Measurements from ENCODE around the gene WWP2.
"Not testable (repeated sequence)": the region's sequence is repeated elsewhere in the genome, so short reads cannot be mapped to it uniquely, and the experiment has no call there.

WWP2 gene

GRCh38 chr16:69942627-69943170, 180.6 kb downstream of the WWP2 start:
- CTCF ChIA-PET = no interaction called here
- DNase-seq (ENCODE audit: extremely low spot score) = no peak
- POLR2A ChIA-PET = no interaction called here
- no peak for TF ChIP-seq FOXK2 (IDR thresholded peaks at IDR 0.05)

- CTCF ChIA-PET; POLR2A ChIA-PET; DNase-seq (ENCODE audit: extremely low spot score): not testable (repeated sequence)
Observed at GRCh38 chr16:69943241-69944036, 181.3 kb downstream of the WWP2 start.

GRCh38 chr16:69950411-69950810, 188.3 kb downstream of the WWP2 start:
- POLR2A ChIA-PET; DNase-seq (ENCODE audit: extremely low spot score); CTCF ChIA-PET: not testable (repeated sequence)

GRCh38 chr16:69951017-69951671, 189.0 kb downstream of the WWP2 start, which contains the start of gene CLEC18A:
CLEC18A (plus strand) TSS chr16:69951334; CDS start chr16:69951367, 33 bp downstream.
- POLR2A ChIA-PET; DNase-seq (ENCODE audit: extremely low spot score); CTCF ChIA-PET: not testable (repeated sequence)

- CTCF ChIA-PET; POLR2A ChIA-PET; DNase-seq (ENCODE audit: extremely low spot score): not testable (repeated sequence)
Observed at GRCh38 chr16:69951672-69952031, 189.5 kb downstream of the WWP2 start.

- CTCF ChIA-PET; DNase-seq (ENCODE audit: extremely low spot score); POLR2A ChIA-PET: not testable (repeated sequence)
Observed at GRCh38 chr16:69952116-69952515, 190.0 kb downstream of the WWP2 start.

GRCh38 chr16:69952572-69953355, 190.6 kb downstream of the WWP2 start:
- POLR2A ChIA-PET; CTCF ChIA-PET; DNase-seq (ENCODE audit: extremely low spot score): not testable (repeated sequence)

- CTCF ChIA-PET = interaction anchor here (0.7 kb wide), 1 partner anchor 217 kb away, joined by 4 read pairs; no protein-coding TSS in a partner anchor
- DNase-seq (ENCODE audit: extremely low spot score); POLR2A ChIA-PET: not testable (repeated sequence)
Observed at GRCh38 chr16:69954241-69954640, 192.1 kb downstream of the WWP2 start.

- CTCF ChIA-PET; DNase-seq (ENCODE audit: extremely low spot score); POLR2A ChIA-PET: not testable (repeated sequence)
Observed at GRCh38 chr16:69963312-69963711, 201.2 kb downstream of the WWP2 start.

GRCh38 chr16:69964960-69965660, 203.0 kb downstream of the WWP2 start:
- POLR2A ChIA-PET; CTCF ChIA-PET; DNase-seq (ENCODE audit: extremely low spot score): not testable (repeated sequence)

GRCh38 chr16:69965661-69966054, 203.5 kb downstream of the WWP2 start:
- CTCF ChIA-PET; DNase-seq (ENCODE audit: extremely low spot score); POLR2A ChIA-PET: not testable (repeated sequence)

GRCh38 chr16:69967688-69968087, 205.6 kb downstream of the WWP2 start:
- CTCF ChIA-PET; POLR2A ChIA-PET; DNase-seq (ENCODE audit: extremely low spot score): not testable (repeated sequence)

- DNase-seq (ENCODE audit: extremely low spot score); CTCF ChIA-PET; POLR2A ChIA-PET: not testable (repeated sequence)
Observed at GRCh38 chr16:69968125-69968524, 206.0 kb downstream of the WWP2 start.

- POLR2A ChIA-PET = not testable (repeated sequence)
Observed at GRCh38 chr16:69969657-69970056, 207.5 kb downstream of the WWP2 start.

GRCh38 chr16:69972120-69972519, 210.0 kb downstream of the WWP2 start:
- CTCF ChIA-PET; DNase-seq (ENCODE audit: extremely low spot score); POLR2A ChIA-PET: not testable (repeated sequence)

More at GRCh38 chr16:69969657-69970056, 207.5 kb downstream of the WWP2 start:
- CTCF ChIA-PET; DNase-seq (ENCODE audit: extremely low spot score): not testable (repeated sequence)

GRCh38 chr16:69972935-69973334, 210.8 kb downstream of the WWP2 start:
- CTCF ChIA-PET; DNase-seq (ENCODE audit: extremely low spot score); POLR2A ChIA-PET: not testable (repeated sequence)

- CTCF ChIA-PET; DNase-seq (ENCODE audit: extremely low spot score); POLR2A ChIA-PET: not testable (repeated sequence)
Observed at GRCh38 chr16:69985196-69985595, 223.1 kb downstream of the WWP2 start.

Data from HEK293T (cell line).